GM19239 (cell line): Measurements from ENCODE around the gene TADA2B.

Experiments
- DNase-seq: peaks from one replicate; pipeline ENCODE4 v3.0.0; 2011; ENCODE audit warnings: low spot score; ENCODE audit not compliant: insufficient read length
- FAIRE-seq: peaks from 2 replicates; lab custom pipeline; 2011; peaks lifted over from hg19 to GRCh38; lab: Jason Lieb, UNC

Gene TADA2B

DNA sequence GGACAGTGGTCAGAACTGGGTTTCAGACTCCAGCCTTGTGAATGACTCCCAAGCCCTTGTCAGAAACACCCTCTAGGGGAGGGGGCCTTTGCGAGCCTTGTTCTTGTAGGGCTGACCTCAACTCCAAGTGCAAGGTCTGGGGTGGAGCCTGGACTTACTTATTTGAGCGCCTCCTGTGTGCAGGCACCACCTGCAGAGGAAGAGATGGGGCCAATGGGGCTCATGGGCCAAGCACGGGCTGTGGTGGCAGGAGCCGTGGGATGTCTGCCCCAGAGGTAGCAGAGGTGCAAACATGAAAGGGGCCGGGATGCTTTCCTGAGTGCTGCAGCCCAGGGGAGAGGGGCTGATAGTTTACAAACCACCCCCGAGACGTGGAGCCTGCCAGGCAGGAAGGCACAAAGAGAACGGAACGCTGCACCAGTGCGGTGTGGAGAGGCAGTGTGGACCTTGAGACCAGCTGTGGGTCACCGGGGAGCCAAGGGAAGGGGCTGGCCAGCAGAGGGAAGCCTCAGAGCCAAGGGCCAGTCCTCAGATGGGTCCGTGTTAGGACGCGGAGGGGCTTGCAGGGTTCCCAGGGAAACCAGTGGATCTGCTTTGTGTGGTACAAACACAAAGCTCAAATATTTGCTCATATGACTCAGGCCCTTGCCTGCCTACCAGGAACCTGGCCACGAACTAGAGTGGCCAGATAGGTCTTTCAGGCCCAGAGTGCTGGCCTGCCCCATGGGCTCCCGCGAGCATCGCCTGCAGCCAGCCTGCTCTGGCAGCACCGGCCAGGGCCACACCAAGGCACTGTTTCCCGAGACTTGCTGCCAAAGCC lies 8.7 kb upstream of the TADA2B start:
- FAIRE-seq (no peak), DNase-seq (no peak)

DNA sequence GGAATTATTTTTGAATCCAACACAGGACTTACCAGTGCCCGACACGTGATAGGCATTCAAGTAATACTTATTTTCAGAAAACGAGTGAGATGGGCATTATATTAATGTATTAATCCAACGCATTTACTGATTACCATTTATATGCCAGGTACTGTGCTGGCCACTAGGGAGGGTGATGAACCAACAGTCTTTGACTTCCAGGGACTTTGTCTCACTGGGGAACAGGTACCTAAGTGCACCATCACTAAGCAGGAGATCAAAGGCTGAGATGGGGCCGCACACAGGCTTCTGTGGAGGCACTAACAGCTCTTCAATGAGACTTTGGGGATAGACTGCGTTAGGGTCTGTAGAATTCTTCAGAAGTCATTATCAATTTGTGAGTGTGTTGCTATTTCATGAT lies 5.7 kb upstream of the TADA2B start:
- FAIRE-seq (no peak), DNase-seq (no peak)

DNA sequence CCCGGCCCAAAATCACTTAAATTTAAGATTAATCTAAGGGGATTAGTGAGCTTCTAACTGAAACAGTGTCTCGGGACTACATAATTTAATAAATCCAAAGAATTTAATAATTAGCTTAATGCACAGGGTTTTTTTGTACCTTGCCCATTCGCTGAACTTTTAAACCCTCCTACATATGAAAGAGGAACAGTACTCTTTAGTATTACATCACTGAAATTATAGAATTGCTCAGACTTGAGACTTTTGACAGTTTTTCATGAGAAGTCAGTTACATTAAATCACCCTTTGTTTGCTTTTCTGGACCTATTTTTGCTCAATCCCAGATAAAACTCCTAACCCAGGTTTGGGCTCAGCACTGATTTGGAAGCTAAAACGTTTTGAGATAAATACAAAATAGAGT lies 2.4 kb upstream of the TADA2B start:
- no peak for DNase-seq
- FAIRE-seq = no peak

DNA sequence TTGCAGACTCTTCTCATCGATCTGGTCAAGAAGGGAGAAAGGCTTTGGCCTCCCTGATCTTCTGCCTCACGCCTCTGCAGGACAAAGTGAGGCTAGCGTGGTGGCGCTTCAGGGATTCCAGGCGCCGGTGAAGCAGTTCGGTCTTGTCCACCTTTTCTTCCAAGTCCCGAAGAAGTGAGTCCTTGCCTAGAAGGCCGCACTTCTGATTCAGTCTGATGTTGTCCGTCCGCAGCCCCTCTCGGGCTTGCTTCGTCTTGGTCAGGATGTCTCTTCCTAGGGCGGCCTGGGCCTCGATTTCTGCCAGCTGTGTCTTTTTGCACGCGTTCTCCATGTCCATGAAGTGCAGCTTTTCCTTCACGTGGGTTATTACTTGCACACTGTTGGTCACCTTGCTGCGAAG lies 1.9 kb upstream of the TADA2B start:
- no peak for FAIRE-seq
- DNase-seq = no peak

DNA sequence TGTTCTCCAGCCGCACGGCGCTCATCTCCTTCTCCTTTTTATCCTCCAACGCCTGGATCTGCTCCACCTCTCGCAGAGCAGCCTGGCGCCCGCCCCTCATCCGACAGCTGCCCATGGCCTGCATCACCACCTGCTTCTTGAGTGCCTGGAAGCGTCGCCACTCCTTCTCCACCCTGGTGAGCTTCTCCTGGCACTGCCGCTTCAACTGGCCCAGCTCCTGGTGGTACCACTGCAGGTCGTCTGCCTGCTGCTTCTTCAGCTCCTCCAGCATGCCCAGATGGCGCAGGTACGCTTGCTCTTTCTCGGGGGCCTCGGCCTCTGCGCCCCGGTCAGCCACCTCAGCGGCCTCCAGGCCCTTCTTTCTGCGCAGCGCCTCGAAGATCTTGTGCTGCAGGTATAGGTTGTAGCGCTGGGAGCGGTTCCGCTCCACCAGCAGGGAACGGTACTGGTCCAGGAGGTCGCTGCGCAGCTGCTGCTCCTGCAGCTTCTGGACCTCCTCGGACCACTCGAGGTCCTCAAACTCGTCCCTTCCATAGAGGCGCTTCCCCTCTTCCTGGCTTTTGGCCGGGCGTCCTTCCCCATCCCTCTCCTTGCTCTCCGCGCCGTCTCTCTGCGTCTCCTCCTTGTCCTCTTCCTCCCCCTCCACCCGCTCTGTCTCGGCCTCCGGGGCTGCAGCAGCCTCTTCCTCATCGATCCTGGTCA lies 1.2 kb upstream of the TADA2B start:
- DNase-seq = no peak
- no peak for FAIRE-seq

DNA sequence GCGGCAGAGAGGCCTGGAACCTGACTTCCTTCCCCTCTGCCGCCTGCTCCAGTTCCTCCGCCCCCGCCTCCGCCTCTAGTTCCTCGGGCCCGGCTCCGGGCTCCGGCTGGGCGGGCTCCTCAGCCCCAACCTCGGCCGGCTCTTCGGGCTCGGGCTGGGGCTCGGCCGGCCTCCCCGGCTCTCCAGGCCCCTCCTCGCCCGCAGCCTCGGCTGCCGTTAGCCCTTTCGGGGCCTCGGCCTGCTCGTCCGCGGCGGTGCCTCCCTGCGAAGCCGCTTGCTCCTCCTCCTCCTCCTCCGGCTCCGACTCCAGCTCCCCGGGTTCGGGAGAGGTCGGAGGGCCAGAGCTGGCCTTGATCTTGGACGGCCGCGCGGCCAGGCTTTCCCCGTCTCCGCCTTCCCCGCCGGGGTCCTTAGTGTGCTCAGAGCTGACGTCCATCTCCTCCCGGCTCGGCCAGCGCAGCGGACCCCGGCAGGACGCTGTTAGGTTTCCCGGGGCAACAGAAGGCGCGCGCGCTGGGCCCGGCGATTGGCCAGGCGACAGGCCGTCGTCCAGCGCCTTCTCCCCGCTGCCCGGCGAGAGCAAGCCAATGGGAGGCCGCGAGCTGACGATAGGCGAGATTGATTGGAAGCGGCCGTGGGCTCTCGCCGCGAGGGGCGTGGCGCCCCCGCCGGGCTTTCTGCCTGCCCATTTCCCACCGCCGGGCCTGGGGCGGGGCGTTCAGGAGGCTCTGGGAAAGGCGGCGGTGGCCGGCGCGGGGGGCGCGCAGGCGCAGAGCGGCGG lies 479 bp upstream of the TADA2B start:
- FAIRE-seq = peak; percentile 94

DNA sequence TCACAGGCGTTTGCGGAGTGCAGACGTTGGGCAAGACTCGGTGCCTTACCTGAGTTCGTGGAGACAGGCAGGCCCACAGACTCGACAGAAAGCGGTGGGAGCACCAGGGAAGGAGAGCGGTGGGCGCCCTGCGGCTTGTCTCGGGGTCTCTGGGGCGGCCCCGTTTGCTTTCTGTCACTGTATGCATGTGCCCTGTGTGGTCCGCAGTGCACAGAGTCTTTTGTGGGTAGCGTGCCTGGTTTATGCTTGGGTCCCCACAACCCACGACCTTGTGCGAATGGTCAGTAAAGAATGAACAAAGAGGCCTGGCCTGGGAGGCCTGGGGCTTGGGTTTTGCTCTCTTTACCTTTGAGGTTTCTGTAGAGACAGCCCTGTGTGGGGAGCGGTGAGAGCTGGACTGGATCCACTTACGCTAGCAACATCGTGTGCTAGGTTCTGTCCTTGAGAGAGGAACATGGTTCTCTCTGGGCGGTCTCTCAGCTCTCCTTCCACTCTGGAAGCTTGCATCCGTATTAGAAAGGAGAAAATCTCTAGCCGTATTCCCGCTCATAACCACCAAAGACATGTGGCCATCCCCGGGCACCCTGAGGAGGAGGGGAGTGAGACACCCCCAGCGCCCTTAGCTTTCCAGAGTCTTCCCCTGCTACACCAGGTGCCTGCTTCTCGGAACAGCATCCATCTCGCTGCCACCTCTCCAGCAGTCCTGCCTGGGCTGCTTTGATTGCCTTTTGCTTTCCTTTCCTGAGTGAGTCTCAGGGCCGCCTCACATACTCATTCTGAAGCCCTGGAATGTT lies 1.2 kb downstream of the TADA2B start:
- FAIRE-seq (no peak), DNase-seq (no peak)

More for the DNA sequence above, 479 bp upstream of the TADA2B start:
- DNase-seq = peak; percentile 99

DNA sequence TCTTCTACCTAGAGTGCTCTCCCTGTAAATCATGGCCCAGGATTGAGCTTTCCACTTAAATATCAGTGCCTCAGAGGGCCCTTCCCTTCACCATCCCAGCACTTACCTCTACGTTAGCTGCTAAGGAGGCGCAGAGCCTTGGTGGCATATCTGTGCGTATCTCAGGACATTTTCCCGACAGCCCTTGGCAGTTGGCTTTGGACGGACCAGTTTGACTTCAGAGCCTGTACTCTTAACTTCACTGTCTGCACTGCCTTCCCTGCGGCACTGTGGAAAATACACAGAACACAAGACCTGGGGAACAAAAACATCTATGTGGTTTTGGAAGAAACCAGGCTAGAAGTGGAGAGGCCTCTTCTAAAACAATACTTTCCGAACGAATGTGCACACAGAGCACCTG lies 2.4 kb downstream of the TADA2B start:
- FAIRE-seq (no peak), DNase-seq (no peak)

DNA sequence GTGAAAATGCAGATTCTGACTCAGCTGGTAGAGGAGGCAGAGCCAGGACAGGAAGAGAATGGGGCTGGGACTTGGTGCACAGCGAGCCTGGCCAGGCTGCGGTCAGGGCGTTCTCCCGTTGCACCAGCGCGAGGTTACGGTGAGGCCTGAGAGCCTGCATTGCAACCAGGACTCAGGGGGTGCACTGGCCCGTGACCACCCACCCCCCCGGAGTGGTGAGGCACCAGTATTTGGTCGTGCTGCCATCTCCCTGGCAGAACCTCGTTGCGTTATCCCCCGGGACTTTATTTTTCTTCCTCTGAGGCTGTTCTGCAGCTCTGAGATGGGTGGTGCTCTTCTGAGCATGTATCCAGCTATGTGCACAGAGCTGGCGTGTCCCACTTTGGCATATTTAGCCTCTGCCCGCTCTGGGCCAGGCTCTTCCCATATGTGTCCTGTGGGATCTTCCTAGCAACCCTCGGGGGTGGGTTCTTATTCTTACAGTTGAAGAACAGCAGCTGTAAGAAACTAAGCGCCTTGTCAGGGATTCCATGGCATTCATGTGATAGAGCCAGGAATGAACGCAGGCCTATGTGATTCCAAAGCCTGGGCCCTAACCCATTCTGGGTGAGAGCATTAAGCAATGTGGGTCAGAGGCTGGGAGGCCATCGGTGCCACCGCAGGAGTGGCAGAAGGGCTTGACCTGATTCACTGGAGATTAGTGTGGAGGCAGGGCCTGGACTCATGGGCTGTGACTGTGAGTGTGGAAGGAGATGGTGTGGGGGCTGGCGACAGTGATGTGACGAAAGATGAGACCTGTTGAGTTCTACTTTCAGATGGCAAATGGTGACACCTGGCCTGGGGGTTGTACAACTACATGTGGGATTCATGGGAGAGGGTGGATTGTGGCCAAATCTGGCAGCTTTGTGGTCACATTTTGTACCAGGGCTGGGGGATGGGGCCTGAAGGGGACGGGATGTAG lies 3.1 kb downstream of the TADA2B start:
- FAIRE-seq (peak; percentile 89), DNase-seq (peak; percentile 66)

DNA sequence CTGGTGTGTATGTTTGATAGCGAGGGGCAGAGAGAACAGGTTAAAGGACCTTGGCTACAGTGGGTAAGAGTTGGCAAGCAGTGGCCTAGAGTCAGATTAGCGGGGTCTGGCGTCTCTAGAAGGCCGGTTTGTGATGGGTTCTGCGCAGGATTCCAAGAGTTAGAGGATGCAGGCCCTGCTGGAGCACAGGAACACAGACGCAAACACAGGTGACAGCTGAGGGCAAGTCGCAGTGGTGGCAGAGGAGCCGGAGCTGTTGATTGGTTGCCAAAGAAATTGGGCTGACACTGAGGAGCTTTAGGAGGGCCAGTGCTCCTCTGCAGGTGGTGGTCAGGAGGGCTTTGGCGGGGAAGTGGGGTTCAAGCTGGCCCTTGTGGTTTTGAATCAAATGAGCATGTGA lies 3.8 kb downstream of the TADA2B start:
- FAIRE-seq (no peak), DNase-seq (no peak)

DNA sequence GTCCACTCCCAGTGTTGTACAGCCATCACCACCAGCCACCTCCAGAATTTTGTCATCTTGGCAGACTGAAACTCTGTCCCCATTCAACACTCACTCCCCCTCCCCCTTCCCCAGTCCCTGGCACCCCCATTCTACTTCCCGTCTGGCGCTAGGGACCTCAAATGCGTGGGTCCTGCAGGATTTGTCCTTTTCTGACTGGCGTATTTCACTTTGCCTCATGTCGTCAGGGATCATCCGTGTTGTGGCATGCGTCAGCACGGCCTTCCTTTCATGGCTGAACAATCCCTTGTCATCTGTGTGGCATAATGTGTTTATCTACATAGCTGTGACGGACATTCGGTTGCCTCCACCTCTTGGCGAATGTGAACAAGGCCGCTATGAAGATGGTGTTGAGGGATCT lies 5.5 kb downstream of the TADA2B start:
- FAIRE-seq (no peak), DNase-seq (no peak)

DNA sequence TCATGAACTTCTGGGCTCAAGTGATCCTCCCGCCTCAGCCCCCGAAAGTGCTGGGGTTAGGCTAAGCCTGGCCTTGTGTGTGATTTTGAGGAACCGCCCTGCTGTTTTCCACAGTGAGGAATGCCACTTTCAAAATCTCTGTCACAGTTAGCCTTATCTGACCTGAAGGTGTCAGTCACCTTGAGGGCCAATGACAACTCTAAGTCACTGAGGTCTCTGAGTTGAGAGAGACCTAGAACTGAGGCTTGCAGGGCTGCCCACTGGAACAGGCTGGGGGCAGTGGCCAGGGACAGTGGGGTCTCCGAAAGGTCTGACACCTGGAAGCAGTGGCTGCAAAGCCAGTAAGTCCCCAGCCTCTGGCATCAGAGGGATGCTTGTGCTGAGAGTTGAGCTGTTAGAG lies 6.1 kb downstream of the TADA2B start:
- FAIRE-seq = no peak
- DNase-seq = no peak

DNA sequence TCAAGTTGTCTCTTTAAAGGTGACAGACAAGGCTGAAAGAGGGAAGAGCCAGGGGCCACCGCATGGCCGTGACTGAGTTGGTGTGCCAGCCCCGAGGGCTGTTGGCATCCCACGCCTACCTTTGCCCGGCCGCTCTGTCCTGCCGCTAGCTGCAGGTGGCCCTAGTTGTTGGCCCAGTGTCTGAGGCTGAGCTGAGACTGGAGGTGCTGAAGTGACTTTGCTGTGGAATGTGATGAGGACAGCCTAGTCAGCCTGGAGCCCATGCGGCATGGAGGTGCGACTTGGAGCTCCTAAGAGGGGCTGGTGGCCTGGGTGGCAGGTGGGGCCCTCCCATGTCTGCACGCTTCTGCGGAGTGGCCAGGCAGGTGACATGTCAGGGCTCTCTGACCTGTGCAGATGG lies 6.6 kb downstream of the TADA2B start:
- DNase-seq (no peak), FAIRE-seq (no peak)

DNA sequence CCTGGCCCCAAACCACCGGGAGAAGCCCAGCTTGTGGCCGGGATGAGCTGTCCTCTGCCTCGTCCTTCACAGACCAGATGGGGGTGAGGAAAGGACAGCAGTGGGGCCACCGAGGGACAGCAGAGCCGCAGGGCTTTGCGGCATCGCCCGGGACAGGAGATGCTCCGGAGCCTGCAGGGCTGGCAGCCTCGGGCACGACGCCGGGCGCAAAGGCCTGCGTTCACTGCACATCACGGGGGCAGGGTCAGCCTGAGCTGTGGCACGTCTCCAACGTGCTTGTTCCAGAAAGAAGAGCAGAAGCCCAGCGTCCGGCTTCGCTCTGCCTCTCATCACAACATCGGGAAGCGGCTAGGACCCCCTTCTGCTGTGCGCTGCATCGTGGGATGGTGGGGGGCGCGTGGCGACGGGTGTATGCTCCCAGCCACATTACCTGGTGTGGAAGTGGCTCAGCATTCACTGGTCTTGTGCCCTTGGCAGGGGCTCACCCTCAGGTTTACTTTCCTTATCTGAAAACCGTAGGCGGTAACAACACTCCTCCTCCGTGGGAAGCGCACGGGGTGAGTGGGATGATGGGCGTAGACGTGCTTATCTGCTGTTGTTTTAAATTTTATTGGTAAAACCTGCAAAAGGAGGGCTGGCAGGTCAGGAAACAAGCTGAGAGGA lies 7.4 kb downstream of the TADA2B start:
- no peak for FAIRE-seq
- no peak for DNase-seq

DNA sequence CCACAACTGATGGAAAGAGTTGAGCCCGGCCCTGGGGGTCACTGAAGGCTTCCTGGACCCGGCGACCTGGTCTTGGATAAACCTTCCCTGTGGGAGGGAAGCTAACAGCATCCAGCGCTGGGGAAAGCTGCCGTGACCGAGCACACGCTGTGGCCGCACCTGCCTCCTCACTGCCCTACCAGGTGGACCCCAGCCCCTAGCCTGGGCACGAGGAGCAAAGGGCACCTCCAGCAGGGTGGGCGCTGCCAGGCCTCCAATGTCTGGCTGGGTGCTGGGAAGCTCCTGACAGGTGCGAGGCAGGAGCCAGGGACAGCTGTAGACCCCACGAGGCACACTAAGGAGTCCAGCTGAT lies 7.9 kb downstream of the TADA2B start:
- FAIRE-seq (no peak), DNase-seq (no peak)

DNA sequence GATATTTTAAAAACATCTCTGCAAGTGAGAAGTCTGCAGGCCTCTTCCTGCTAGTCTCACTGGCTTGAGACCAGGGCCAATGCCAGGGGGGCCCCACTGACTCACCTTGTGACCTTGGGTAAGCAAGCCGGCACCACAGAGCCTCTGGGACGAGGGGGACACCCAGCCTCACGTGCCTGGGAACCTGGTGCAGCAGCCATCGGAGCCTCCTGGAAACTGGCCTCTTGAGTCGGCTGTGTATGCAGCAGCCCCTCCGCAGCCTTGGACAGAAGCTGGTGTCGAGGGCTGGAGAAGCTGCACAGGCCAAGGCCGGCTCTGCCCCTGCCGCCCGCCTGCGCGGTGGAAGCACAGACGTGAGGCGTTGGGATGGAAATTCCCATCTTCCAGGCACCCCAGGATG lies 8.7 kb downstream of the TADA2B start:
- no peak for FAIRE-seq
- no peak for DNase-seq

DNA sequence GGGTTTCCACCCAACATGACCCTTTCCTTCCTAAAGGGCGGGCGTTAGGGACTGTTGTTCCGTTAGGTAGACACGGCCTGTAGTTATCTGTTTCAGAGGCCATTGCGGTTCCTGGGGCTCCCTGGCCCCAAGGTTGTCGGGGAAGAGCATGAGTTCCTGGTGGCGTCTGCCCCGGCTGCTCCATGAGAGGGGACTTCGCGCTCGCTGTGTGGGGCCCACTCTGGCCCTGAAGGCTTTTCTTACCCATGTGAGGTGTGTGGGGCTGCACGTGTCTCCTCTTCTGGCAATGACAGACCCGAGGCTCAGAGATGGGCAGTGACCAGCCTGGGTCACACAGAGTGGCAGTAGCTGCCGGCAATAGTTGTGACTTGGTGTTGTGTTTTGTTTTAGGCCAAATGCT lies 9.1 kb downstream of the TADA2B start:
- DNase-seq = no peak
- FAIRE-seq = no peak

DNA sequence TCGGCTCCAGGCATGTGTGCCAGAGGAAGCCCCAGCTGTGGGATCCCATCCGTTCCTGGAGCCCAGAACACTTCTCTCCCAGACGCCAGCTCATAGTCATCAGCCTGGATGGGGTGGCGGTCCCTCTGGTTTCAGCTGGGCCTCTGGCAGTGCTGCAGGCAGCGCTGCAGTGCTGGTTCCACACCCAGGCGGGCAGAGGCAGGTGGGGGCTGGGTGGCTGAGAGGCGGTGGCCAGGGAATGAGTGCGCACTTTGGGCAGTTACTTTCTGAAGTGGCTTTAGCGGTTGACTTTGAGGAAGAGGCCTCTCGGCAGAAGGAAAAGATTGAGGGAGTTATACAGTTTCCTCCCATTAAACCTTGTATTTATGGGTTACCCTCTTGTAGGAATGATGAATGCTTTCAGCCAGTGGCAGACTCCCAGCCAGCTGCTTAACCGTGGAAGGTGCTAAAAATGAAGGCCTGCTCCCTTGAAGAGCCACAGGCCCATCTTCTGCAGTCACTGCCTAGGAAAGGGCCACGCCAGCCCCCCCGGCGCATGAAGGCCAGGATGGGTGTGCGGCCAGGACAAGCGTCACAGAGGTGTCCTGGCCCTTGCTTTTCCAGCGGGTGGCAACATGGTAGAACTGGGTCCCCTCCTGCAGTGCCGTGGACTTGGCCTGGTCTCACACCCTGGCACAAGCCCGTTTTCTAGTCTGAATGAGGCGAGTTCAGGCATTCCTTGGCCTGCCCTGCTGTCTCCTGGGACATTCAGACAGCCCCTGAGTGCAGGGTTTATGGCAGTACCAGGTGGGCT lies 9.9 kb downstream of the TADA2B start:
- DNase-seq = no peak
- FAIRE-seq = no peak
